K562 (cell line): ENCODE results near the gene NOM1. TPM values are rescaled to one million over a fixed set of nuclear protein-coding genes. Genes with fewer than 3 reads are reported as not detected.

Experiments used
- ARID3A ChIP-seq: IDR thresholded peaks from 2 replicates; pipeline ENCODE4 v1.6.1; 2012; ENCODE audit warnings: low read depth, low read length, improper control_type of control experiment, borderline replicate concordance
- CBX1 ChIP-seq: sonication (generic); IDR thresholded peaks from 2 replicates; pipeline ENCODE4 v1.6.1; 2016; ENCODE audit warnings: antibody characterized with exemption, low read depth, mild to moderate bottlenecking
- CEBPZ ChIP-seq: fragments of 150-350 bp; IDR thresholded peaks from 2 replicates; pipeline ENCODE4 v1.6.1; 2014; ENCODE audit warnings: low read depth, mild to moderate bottlenecking, low read length, borderline replicate concordance
- CREB3L1 ChIP-seq: fragments of 450-650 bp; IDR thresholded peaks from 2 replicates; pipeline ENCODE4 v1.6.1; 2014; ENCODE audit warnings: low read depth, mild to moderate bottlenecking, moderate library complexity, borderline replicate concordance
- FOXA1 ChIP-seq: fragments of 450-650 bp; IDR thresholded peaks from 2 replicates; pipeline ENCODE4 v1.6.1; 2016; ENCODE audit warnings: mild to moderate bottlenecking, borderline replicate concordance
- HDAC3 ChIP-seq: fragments of 450-650 bp; IDR thresholded peaks from 2 replicates; pipeline ENCODE4 v1.6.1; 2018; ENCODE audit warnings: borderline replicate concordance, mild to moderate bottlenecking, moderate library complexity; ENCODE audit not compliant: partially characterized antibody
- POLR2A ChIP-seq: fragments of 450-650 bp; conservative IDR thresholded peaks from 2 replicates; pipeline ENCODE4 v1.6.1; 2016
- TAL1 ChIP-seq: fragments of 450-650 bp; IDR thresholded peaks from 2 replicates; pipeline ENCODE4 v1.6.1; 2016; ENCODE audit warnings: mild to moderate bottlenecking
- THRB ChIP-seq: fragments of 450-650 bp; formaldehyde crosslinking; conservative IDR thresholded peaks from 2 replicates; pipeline ENCODE4 v1.4.0; 2022; ENCODE audit warnings: mild to moderate bottlenecking, missing genetic modification characterization
- VEZF1 ChIP-seq: fragments of 200-800 bp; sonication (Bioruptor generic); IDR thresholded peaks from 2 replicates; pipeline ENCODE4 v1.6.1; 2017; ENCODE audit warnings: missing genetic modification characterization, missing compliant biosample characterization
- ZBTB43 ChIP-seq: sonication (generic); formaldehyde crosslinking; IDR thresholded peaks from 2 replicates; pipeline ENCODE4 v1.8.0; 2023; ENCODE audit warnings: mild to moderate bottlenecking, missing genetic modification reagents
- ZBTB7A ChIP-seq: IDR thresholded peaks from 2 replicates; pipeline ENCODE4 v1.6.1; 2011; ENCODE audit warnings: low read depth, mild to moderate bottlenecking, low read length, moderate library complexity, borderline replicate concordance; ENCODE audit not compliant: control insufficient read depth
- ZNF253 ChIP-seq: fragments of 250-450 bp; sonication (Bioruptor Pico); conservative IDR thresholded peaks from 2 replicates; pipeline ENCODE4 v1.6.1; 2021; ENCODE audit warnings: mild to moderate bottlenecking
- ZNF511 ChIP-seq: sonication (generic); formaldehyde crosslinking; IDR thresholded peaks from 2 replicates; pipeline ENCODE4 v1.8.0; 2022; ENCODE audit warnings: mild to moderate bottlenecking, missing genetic modification reagents
- ZNF780A ChIP-seq: fragments of 250-450 bp; sonication (Bioruptor Pico); IDR thresholded peaks from 2 replicates; pipeline ENCODE4 v1.5.0; 2021; ENCODE audit warnings: mild to moderate bottlenecking
- polyA plus RNA-seq, 8 experiments: library from polyadenylated mRNA; depleted of rRNA in 4 of 8; stranded (reverse) in 5 of 8; unstranded in 3 of 8; fragments of >200 nt; fragmentation: Nextera tagmentation in 2 of 8; fragmentation: Illumina TruSeq in 1 of 8; extraction: Ambion mirVana in 2 of 8; extraction: Trizol in 1 of 8; gene quantifications; 2 replicates each; pipeline versions ENCODE4 v1.2.1 to v1.2.3, GENCODE V29; 2011 to 2014; ENCODE audit warnings: inconsistent platforms in 1 of 8, missing spikeins in 1 of 8
- total RNA-seq, 7 experiments: library from RNA; depleted of rRNA in 6 of 7; stranded (reverse); fragments of >200 nt in 6 of 7; fragmentation: Illumina TruSeq in 2 of 7; extraction: Trizol in 2 of 7; gene quantifications; 2 replicates each; pipeline versions ENCODE4 v1.2.1 to v1.2.3, GENCODE V29; 2011 to 2021; ENCODE audit warnings: low replicate concordance in 1 of 7

The NOM1 gene
- total and polyA plus RNA-seq, 9 of the 15 experiments (the other 6 are each of a cell fraction or from before 2014, with no cell fraction given) = 6.8 to 47.3 (median 37.4) TPM

GRCh38 chr7:156999958-157000726 is 50.6 kb downstream of the NOM1 start (continued):
- no peak for TF ChIP-seq FOXA1
- TF ChIP-seq ZBTB7A = peak; percentile 80; the same call in 1 of the 2 replicates
- TF ChIP-seq ZNF780A (CRISPR knock-in tag) = no peak
- no peak for TF ChIP-seq THRB
- no peak for TF ChIP-seq CREB3L1
- TF ChIP-seq ZNF253 (CRISPR knock-in tag) = no peak
- TF ChIP-seq ARID3A = no peak
- TF ChIP-seq ZNF511 (CRISPR knock-in tag) = peak; percentile 80
- TF ChIP-seq ZBTB43 (CRISPR knock-in tag) = no peak
- TF ChIP-seq CBX1 = no peak
- TF ChIP-seq CEBPZ = no peak
- TF ChIP-seq POLR2A = no peak
- TF ChIP-seq TAL1 = no peak
- TF ChIP-seq HDAC3 = no peak
- TF ChIP-seq VEZF1 = peak; percentile 87
